Motor neuron (in vitro differentiated cells): Measurements from ENCODE around the gene VLDLR. TPM values are rescaled to one million over a fixed set of nuclear protein-coding genes. Genes with fewer than 3 reads are reported as not detected.
A peak's percentile ranks its signal among the peaks of the same experiment; 100 is the strongest.

Experiments used
- ATAC-seq, 8 experiments: fragments of 200-7000 bp; cut with Tn5 transposase; replicated peaks in 6 of 8; 2 replicates each; pipeline ENCODE4 v1.8.0; 2021; ENCODE audit warnings: mild to moderate bottlenecking in 8 of 8, moderate library complexity in 8 of 8
- H3K27ac ChIP-seq, 2 donors: fragments of 250-450 bp; sonication (Bioruptor Pico); 2 replicates each; pipeline ENCODE4 v1.9.0; 2021; ENCODE audit warnings: antibody characterized with exemption in 2 of 2, mild to moderate bottlenecking in 2 of 2, moderate library complexity in 1 of 2
- H3K4me1 ChIP-seq, 2 donors: fragments of 250-450 bp; sonication (Bioruptor Pico); replicated peaks in 1 of 2; 2 replicates each; pipeline ENCODE4 v1.6.1; 2021; ENCODE audit warnings: antibody characterized with exemption in 2 of 2, mild to moderate bottlenecking in 2 of 2, moderate library complexity in 1 of 2
- H3K4me3 ChIP-seq, 5 donors: fragments of 250-450 bp; sonication (Bioruptor Pico); 2 replicates each; pipeline ENCODE4 v1.9.0; 2021; ENCODE audit warnings: antibody characterized with exemption in 5 of 5, mild to moderate bottlenecking in 5 of 5, moderate library complexity in 4 of 5
- WGBS, 10 experiments: fragments of 450-650 bp; shearing (Covaris generic); methylation state at CpG; one replicate each; pipeline ENCODE4 v1.0.0; 2022; 5-methylcytosine and 5-hydroxymethylcytosine counted together
- in situ Hi-C, 9 experiments: fragments of 400-800 bp; cut with MboI; loops; one replicate each; pipeline ENCODE4 v1.15.0; 2021; ENCODE audit warnings: low sequenced_read_pairs in 9 of 9, low pct_unique_long_range_greater_than_20kb in 2 of 9; ENCODE audit not compliant: unreplicated experiment in 9 of 9
- total RNA-seq, 8 experiments: library from RNA; unstranded; fragments of 300-600 nt; gene quantifications; 2 replicates each; pipeline versions ENCODE4 v1.2.3 to v1.2.4, GENCODE V29; 2022

VLDLR gene
- 10 to 100 TPM; 15.3 to 43.3 (median 19.5) TPM for total RNA-seq

GRCh38 chr9:2621722-2622460, at the start of gene VLDLR:
Gene VLDLR (plus strand): TSS chr9:2621787. CDS start chr9:2622190, 403 bp downstream.
- no CpG with 5 or more reads among the region's 72 CpGs for WGBS, 10 experiments
- Histone ChIP-seq H3K27ac (peak within 1 kb of the TSS; percentile 88 to 93), H3K4me3 (peak within 1 kb of the TSS; percentile 43 to 72 (median 56)), H3K4me1 (peaks cover 23 to 24% of the 10 kb centered on the region in 2 donors)
- in situ Hi-C loops = no loop called here
- ATAC-seq = peak; percentile 23 to 75 (median 67)

- Histone ChIP-seq H3K4me1 (peaks cover 3 to 7% of the 10 kb centered on the region in 2 donors), H3K4me3 (no peak overlapping the region), H3K27ac (no peak overlapping the region)
- ATAC-seq = no peak
- in situ Hi-C loops = no loop called here
- WGBS, 10 experiments = 71 to 100% (median 86%) methylated on average over 2 to 3 of the region's 3 CpGs; no CpG with 5 or more reads in 3 of the 10 experiments
Measured at GRCh38 chr9:2574203-2574602, 47.4 kb upstream of the VLDLR start.

- Histone ChIP-seq H3K27ac (no peak overlapping the region), H3K4me1 (peaks cover 3 to 7% of the 10 kb centered on the region in 2 donors), H3K4me3 (no peak overlapping the region)
- in situ Hi-C loops = no loop called here
- ATAC-seq = no peak
- 69 to 100% (median 86%) methylated on average over 1 to 2 of the region's 2 CpGs; no CpG with 5 or more reads in 1 of the 10 experiments for WGBS, 10 experiments
Measured at GRCh38 chr9:2576631-2577030, 45.0 kb upstream of the VLDLR start.

- WGBS, 10 experiments = 80 to 100% (median 100%) methylated on average over 1 to 4 of the region's 13 CpGs; no CpG with 5 or more reads in 3 of the 10 experiments
- H3K4me3 ChIP-seq = no peak overlapping the region
- no peak for ATAC-seq
- in situ Hi-C loops = no loop called here
- H3K27ac ChIP-seq = no peak overlapping the region
- no peaks in the 10 kb centered on the region for H3K4me1 ChIP-seq
Measured at GRCh38 chr9:2583308-2584013, 38.1 kb upstream of the VLDLR start.

- 0 to 100% (median 67%) methylated on average over 1 of the region's 1 CpG; no CpG with 5 or more reads in 5 of the 10 experiments for WGBS, 10 experiments
- Histone ChIP-seq H3K27ac (no peak overlapping the region), H3K4me3 (no peak overlapping the region), H3K4me1 (no peaks in the 10 kb centered on the region)
- in situ Hi-C loops = no loop called here
- no peak for ATAC-seq
Measured at GRCh38 chr9:2591967-2592366, 29.6 kb upstream of the VLDLR start.

- ATAC-seq = no peak
- Histone ChIP-seq H3K4me1 (no peaks in the 10 kb centered on the region), H3K27ac (no peak overlapping the region), H3K4me3 (no peak overlapping the region)
- in situ Hi-C loops = no loop called here
Measured at GRCh38 chr9:2593744-2594143, 27.8 kb upstream of the VLDLR start.

- ATAC-seq = no peak
- no peak overlapping the region for H3K27ac ChIP-seq
- 40 to 100% (median 75%) methylated on average over 1 to 2 of the region's 2 CpGs; no CpG with 5 or more reads in 1 of the 10 experiments for WGBS, 10 experiments
Measured at GRCh38 chr9:2595973-2596372, 25.6 kb upstream of the VLDLR start.

GRCh38 chr9:2597483-2597882, 24.1 kb upstream of the VLDLR start:
- H3K4me3 ChIP-seq = no peak overlapping the region
- no peaks in the 10 kb centered on the region for H3K4me1 ChIP-seq
- ATAC-seq = peak in 3 of 8 experiments; percentile 22 to 71 (median 36)
- H3K27ac ChIP-seq = no peak overlapping the region
- 0 to 100% (median 54%) methylated on average over 1 of the region's 1 CpG; no CpG with 5 or more reads in 4 of the 10 experiments for WGBS, 10 experiments
- in situ Hi-C loops = no loop called here

More at GRCh38 chr9:2595973-2596372, 25.6 kb upstream of the VLDLR start:
- in situ Hi-C loops = no loop called here
- Histone ChIP-seq H3K4me1 (no peaks in the 10 kb centered on the region), H3K4me3 (no peak overlapping the region)

- H3K27ac ChIP-seq = no peak overlapping the region
- no peak overlapping the region for H3K4me3 ChIP-seq
- in situ Hi-C loops = no loop called here
- H3K4me1 ChIP-seq = peaks cover 0 to 3% of the 10 kb centered on the region in 2 donors
- WGBS, 10 experiments = 36 to 100% (median 90%) methylated on average over 1 to 2 of the region's 2 CpGs; no CpG with 5 or more reads in 1 of the 10 experiments
- no peak for ATAC-seq
Measured at GRCh38 chr9:2599896-2600295, 21.7 kb upstream of the VLDLR start.

- in situ Hi-C loops = no loop called here
- Histone ChIP-seq H3K4me3 (no peak overlapping the region), H3K4me1 (peaks cover 0 to 3% of the 10 kb centered on the region in 2 donors), H3K27ac (no peak overlapping the region)
- 80 to 100% (median 89%) methylated on average over 1 to 2 of the region's 2 CpGs; no CpG with 5 or more reads in 2 of the 10 experiments for WGBS, 10 experiments
- no peak for ATAC-seq
Measured at GRCh38 chr9:2600307-2600706, 21.3 kb upstream of the VLDLR start.

- in situ Hi-C loops = no loop called here
- ATAC-seq = no peak
Measured at GRCh38 chr9:2601785-2602378, 19.7 kb upstream of the VLDLR start.

GRCh38 chr9:2602704-2603116, 18.9 kb upstream of the VLDLR start:
- Histone ChIP-seq H3K27ac (no peak overlapping the region), H3K4me3 (no peak overlapping the region), H3K4me1 (peaks cover 0 to 3% of the 10 kb centered on the region in 2 donors)
- ATAC-seq = peak in 1 of 8 experiments; percentile 55
- in situ Hi-C loops = no loop called here
- WGBS, 10 experiments = 14 to 86% (median 65%) methylated on average over 2 to 4 of the region's 4 CpGs

More at GRCh38 chr9:2601785-2602378, 19.7 kb upstream of the VLDLR start:
- Histone ChIP-seq H3K27ac (no peak overlapping the region), H3K4me1 (peaks cover 0 to 3% of the 10 kb centered on the region in 2 donors), H3K4me3 (no peak overlapping the region)
- WGBS, 10 experiments = 44 to 96% (median 76%) methylated on average over 2 to 3 of the region's 3 CpGs; no CpG with 5 or more reads in 1 of the 10 experiments

GRCh38 chr9:2603621-2604020, 18.0 kb upstream of the VLDLR start:
- Histone ChIP-seq H3K27ac (no peak overlapping the region), H3K4me1 (peaks cover 0 to 3% of the 10 kb centered on the region in 2 donors), H3K4me3 (no peak overlapping the region)
- no peak for ATAC-seq
- in situ Hi-C loops = no loop called here
- 40 to 100% (median 85%) methylated on average over 1 to 2 of the region's 2 CpGs; no CpG with 5 or more reads in 2 of the 10 experiments for WGBS, 10 experiments
